Suppressor macrophage treated with lipopolysaccharide for 1 hour (primary cell): Measurements from ENCODE around the gene HACD2.

ENCODE experiments used
- DNase-seq, 3 donors: peaks; one replicate each; pipeline ENCODE4 v3.0.0-alpha.2; 2020 to 2022

The HACD2 gene

GRCh38 chr3:123445702-123446101 is 139.2 kb downstream of the HACD2 start:
- DNase-seq: no peak

- DNase-seq: no peak
Measured at GRCh38 chr3:123444744-123445143, 140.1 kb downstream of the HACD2 start.

GRCh38 chr3:123444023-123444422 is 140.8 kb downstream of the HACD2 start:
- DNase-seq: no peak

GRCh38 chr3:123442908-123443307 is 141.9 kb downstream of the HACD2 start:
- no peak for DNase-seq

- no peak for DNase-seq
Measured at GRCh38 chr3:123442125-123442524, 142.7 kb downstream of the HACD2 start.
